ENCODE results near the gene CYP8B1.
A peak's percentile ranks its signal among the peaks of the same experiment; 100 is the strongest.

The CYP8B1 gene

DNA sequence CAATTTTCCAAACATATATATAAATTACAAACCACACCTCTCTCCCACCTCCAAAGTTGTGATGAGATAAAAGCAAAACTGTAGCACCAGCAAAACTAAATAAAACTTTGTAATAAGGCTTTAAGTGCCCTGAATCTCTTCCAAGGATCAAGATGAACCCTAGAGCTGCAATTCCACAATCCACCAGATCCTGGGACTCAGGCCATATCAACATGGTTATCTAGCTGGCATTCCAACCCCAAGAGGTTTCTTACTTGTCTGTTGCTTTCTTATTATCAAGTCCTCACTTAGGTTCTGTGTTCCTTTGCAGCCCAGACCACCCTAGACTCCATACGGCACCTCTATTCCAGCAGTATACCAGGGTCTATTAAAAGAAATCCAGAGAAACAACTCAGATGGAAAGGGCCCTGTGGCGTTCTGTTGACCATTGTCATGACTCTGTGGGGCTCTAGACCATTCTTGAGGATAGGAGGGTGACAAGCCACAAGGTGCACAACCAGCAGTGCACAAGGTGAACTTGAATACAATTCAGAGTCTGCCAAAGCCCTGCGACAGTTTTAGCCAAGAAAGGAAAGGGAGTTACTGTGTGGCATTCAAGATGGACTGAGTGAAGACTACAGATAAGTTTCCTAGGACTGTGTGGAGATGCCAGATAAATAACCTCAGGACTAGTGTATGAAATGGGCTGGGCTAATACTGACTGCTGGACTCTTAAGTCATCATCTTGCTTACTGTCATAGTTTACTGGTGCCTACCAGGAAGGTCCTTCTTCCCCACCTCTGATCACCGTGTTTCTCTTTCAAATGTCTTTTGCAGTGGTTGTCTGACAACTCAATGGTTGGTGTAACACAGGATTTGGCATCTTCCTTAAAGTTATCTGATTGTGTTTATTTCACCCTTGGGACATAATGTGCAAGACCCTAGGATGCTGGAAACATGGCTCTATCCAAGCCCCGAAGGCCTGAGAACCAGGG, 39.2 kb downstream of the CYP8B1 start:
- no peak overlapping the region for H3K4me3 ChIP-seq (ENCODE audit: low read depth, low read length)
- TF ChIP-seq, protein P1, sequence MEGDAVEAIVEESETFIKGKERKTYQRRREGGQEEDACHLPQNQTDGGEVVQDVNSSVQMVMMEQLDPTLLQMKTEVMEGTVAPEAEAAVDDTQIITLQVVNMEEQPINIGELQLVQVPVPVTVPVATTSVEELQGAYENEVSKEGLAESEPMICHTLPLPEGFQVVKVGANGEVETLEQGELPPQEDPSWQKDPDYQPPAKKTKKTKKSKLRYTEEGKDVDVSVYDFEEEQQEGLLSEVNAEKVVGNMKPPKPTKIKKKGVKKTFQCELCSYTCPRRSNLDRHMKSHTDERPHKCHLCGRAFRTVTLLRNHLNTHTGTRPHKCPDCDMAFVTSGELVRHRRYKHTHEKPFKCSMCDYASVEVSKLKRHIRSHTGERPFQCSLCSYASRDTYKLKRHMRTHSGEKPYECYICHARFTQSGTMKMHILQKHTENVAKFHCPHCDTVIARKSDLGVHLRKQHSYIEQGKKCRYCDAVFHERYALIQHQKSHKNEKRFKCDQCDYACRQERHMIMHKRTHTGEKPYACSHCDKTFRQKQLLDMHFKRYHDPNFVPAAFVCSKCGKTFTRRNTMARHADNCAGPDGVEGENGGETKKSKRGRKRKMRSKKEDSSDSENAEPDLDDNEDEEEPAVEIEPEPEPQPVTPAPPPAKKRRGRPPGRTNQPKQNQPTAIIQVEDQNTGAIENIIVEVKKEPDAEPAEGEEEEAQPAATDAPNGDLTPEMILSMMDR (IDR thresholded peaks at IDR 0.05; ENCODE audit: borderline replicate concordance, insufficient read depth, low read depth, low read length): no peak

DNA sequence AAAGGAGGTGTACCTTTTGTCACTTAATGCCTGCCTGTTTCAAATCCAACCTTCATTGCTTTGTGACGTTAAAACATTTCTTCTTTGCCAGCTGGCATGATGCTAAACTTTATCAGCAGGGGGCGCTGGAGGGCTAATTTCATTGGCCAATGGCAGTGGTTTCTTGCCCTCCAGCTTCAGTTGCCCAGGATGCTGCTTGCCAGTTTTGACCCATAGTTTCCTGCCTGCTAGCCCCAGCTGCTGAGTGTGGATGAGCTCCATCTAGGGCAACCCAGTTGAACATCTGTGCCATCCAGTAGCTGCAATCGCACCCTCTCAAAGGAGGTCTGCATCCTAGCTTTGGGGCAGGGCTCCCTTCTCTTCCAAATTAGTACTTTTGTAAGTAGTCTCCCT, 44.4 kb downstream of the CYP8B1 start:
- TF ChIP-seq, protein P1 (IDR thresholded peaks at IDR 0.05; ENCODE audit: borderline replicate concordance, insufficient read depth, low read depth, low read length): peak; percentile 76
- H3K4me3 ChIP-seq (ENCODE audit: low read depth, low read length): no peak overlapping the region

DNA sequence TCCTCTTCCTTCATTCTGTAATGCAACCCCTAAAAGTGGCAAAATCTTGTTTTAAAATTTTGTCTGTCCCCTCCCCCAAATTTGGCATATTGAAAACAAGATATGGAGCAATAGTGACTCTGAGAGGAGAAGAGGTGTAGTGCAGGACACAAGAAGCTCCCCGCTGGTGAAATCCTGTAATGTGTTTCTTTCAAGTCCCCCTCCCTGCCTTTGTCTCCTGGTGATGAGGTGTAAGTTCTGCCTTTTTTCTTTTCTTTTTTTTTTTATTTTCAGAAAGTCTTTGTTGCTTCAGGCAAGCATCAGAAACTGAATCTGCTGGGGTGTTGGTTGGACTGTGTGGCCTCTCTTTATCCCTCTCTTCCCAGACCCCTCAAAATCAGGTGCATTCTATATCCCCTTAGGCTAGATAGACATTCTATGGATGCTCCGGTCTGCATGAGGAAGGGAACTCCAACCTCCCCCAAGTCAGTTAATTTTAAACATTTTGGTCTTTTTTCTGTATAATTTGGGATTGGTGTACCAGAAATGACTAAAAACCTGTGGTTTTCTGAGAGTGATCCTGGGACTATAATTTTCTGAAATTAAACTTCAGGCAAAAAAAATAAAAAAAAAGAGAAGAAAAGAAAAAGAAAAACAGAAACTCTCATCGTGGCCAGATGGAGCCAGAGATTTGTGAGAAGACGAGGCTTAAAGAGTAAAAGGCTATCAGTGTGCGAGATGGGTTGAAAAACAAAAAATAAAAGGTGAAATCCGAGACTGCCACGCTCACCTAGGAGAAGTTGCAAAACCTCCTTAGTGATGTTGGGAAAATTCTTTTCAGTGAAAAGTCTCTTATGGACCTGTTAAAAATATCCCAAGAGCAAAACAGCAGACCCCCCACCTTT, 45.0 kb downstream of the CYP8B1 start:
- no peak overlapping the region for H3K4me3 ChIP-seq (ENCODE audit: low read depth, low read length)
- TF ChIP-seq, protein P1 (IDR thresholded peaks at IDR 0.05; ENCODE audit: borderline replicate concordance, insufficient read depth, low read depth, low read length): peak; percentile 21; the same call in 1 of the 2 replicates

DNA sequence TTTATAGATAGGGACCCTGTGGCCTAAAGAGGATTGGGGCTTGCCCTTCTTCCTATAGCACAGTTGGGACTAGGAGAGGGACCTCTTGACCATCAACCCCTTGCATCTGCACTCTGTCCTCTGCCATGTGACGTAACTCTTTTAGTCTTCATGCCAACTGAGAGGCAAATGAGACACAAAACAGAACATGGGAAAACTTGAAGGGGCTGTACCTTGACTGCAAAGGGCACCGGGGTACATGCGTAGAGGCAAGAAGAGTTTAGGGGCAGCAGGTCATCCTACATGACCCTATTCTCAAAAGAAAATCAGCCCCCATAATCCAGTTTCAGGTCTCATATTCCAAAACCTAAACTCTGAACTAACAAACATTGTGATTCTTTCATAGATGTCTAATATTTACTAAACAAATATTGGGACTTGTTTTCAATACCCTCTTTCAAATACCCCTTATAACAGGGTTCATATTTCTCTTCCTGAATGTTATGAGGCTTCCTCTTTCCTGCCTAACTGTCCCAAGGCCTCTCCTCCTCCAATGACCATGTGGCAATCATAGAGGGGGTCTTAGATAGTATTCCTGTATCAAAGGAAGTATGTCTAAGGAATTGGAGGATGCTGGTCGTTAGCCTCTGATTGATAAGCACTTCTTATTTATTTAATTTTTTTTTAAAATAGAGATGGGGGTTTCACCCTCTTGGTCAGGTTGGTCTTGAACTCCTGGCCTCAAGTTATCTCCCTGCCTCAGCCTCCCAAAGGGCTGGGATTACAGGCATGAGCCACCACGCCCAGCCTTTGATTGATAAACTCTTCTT, 45.8 kb downstream of the CYP8B1 start:
- TF ChIP-seq, protein P1 (IDR thresholded peaks at IDR 0.05; ENCODE audit: borderline replicate concordance, insufficient read depth, low read depth, low read length): no peak
- H3K4me3 ChIP-seq (ENCODE audit: low read depth, low read length): no peak overlapping the region

DNA sequence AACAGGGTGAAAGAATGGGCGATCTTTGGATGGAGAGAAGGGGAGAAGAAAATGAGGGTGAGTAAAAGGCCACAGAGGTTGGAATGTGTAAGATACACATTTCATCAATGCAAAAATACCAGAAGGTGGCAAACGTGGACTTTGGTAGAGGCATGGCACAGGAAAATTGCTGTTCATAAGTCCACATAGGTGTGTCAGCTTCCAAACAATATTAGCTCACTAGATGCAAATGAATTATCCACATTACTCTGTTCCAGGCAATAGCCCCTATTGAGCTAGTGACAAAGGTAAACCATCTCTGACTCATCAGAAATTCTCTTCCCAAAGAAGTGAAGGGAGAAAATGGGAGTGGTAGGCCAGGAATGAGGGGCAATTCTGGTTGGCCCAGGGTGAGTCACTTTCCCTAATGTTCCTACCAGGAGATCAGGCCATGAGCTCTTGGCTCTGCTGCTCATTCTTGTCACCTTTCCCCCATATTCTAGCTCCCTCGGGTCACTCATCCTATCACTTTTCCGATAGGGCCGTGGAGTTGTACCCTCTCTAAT, 46.5 kb downstream of the CYP8B1 start:
- TF ChIP-seq, protein P1 (IDR thresholded peaks at IDR 0.05; ENCODE audit: borderline replicate concordance, insufficient read depth, low read depth, low read length): no peak
- H3K4me3 ChIP-seq (ENCODE audit: low read depth, low read length): no peak overlapping the region

DNA sequence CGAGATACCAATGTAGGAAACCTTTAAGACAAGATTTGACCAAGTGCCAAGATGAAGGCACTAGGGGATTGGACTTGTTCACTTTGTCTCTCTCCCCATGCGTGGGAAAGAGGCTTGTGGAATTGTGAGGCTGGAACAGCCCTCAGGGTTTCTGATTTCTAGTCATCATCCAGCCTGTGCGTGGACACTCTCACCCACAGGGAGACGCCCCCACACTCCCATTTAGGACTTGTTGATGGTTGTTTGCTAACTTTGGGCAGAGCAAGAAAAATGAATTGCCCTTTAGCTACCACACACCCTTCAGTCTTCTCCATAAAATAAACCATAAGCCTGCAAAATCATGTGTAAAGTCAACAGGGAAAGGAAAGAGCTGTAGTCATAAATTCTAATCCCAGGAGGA, 48.0 kb downstream of the CYP8B1 start:
- TF ChIP-seq, protein P1 (IDR thresholded peaks at IDR 0.05; ENCODE audit: borderline replicate concordance, insufficient read depth, low read depth, low read length): no peak
- no peak overlapping the region for H3K4me3 ChIP-seq (ENCODE audit: low read depth, low read length)
